ENCODE data around the gene E2F7.

- no peak for TF ChIP-seq POLR2A (IDR thresholded peaks at IDR 0.05)
- TF ChIP-seq CTCF (IDR thresholded peaks at IDR 0.05): no peak
Observed at GRCh38 chr12:77002382-77002781, 63.0 kb downstream of the E2F7 start.
